Fibroblast of skin of abdomen (primary cell): Measurements from ENCODE around the gene NEK9.
"Not testable (repeated sequence)": the region's sequence is repeated elsewhere in the genome, so short reads cannot be mapped to it uniquely, and the experiment has no call there.

Experiments
- DNase-seq: peaks from one replicate; pipeline ENCODE4 v3.0.0-alpha.2; 2013

Gene NEK9

DNA sequence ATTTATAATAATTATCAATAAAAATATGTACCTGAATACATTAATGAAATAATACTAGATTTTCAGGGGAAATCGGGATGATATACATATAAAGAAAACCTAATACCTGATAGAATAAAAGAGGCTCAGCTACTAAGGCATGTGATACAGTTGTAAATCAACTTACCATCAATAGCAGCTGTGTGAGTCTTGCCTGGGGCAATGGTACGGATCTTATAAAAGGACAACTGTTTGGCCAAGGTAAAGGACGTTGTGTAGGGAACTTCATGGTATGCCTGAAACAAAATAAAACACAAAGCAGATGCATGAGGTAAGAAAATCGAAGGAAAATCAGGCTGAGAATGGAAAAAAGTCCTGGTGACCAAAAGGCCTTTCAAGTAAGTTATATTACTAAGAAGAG lies 25.4 kb downstream of the NEK9 start:
- DNase-seq: no peak

DNA sequence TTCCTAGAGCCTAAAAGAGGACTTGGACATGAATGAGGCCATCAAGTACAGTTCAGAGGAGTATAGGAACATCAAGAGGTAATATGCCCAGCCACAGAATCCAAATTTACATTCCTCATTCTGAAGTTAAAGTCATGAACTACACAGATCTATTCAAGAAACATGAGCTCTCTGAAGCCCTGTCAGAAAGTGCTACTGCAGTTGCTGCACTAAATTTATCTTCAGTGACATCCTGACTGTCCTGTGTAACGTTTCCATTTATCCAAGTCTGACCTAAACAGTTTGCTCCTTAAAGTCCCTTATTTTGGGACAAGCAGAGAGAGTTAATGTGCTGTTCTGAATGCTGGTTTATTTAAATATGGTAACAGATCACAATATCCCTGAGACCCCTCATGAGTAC lies 28.2 kb downstream of the NEK9 start:
- no peak for DNase-seq

GRCh38 chr14:75098212-75098611 lies 28.6 kb downstream of the NEK9 start:
- DNase-seq: no peak

DNA sequence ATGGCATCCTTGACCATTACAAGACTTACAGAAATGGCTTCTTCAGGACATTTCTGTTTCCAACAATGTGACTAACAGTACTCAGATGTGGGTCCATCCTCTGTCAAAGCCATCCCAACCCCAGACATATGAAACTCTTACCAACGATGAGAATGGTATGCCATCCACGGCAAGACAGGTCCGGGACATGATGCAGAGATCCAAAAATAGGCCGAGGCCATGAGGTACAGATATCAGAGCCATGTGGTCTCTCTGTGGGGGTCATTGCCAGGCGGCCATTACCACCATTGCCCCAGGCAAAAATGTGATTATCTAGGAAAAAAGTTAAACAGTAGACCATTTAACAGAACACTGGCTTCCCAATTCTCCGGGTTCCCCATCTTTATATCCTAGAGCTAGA lies 29.9 kb downstream of the NEK9 start:
- DNase-seq: no peak

DNA sequence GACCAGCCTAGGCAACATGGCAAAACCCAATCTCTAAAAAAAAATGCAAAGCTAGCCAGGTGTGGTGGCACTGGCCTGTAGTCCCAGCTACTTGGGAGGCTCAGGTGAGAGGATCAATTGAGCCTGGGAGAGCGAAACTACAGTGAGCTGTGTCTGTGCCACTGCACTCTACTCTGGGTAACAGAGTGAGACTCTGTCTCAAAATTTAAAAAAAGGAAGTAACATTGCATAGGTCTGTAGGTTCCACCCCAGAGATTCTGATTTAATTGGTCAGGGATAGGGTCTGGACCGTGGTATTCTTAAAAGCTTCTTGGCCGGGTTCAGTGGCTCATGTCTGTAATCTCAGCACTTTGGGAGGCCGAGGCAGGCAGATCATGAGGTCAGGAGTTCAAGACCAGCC lies 31.2 kb downstream of the NEK9 start:
- no peak for DNase-seq

- peak; percentile 56 for DNase-seq
These were observed 32.0 kb downstream of the NEK9 start for GRCh38 chr14:75094896-75095295.

DNA sequence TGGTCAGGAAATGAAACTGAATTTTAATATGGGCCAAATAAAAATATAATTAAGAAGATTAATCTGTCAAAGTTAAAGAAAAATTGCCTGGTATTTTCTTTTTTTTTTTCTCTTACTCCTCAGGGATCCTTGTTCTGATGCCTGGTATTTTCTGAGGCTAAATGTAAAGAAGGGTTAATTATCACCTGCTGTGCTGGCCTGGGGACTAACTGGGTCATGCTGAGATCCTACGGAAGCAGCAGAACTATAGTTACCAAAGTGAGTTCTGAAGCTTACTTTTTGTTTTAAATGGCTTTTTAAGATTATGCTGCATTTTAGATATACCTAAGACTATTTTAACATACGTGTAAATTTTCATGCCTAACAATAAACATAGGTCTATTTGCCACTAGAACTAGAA lies 34.1 kb downstream of the NEK9 start:
- DNase-seq: no peak

DNA sequence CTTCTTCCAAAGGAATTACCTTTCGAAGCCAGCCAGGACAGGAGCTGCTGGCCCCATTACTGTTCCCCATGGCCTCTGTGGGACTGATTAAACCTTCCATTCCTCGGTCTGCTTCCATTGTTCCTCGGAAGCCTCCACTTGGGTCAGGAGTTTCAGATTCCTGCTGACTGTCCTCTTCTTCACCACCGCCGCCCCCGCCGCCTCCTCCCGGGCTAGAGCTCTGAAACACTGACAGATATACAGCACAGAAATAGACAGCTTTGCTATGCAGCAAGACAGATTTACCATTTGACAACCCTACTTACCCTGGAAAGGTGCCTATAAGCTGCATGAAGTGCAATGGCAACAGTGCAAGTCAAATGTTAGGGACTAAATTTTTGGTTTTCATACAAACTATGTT lies 35.6 kb downstream of the NEK9 start:
- no peak for DNase-seq

GRCh38 chr14:75090353-75090752 lies 36.5 kb downstream of the NEK9 start:
- DNase-seq: peak; percentile 10

- peak; percentile 55 for DNase-seq
These were observed 38.1 kb downstream of the NEK9 start for GRCh38 chr14:75088566-75089373.

DNA sequence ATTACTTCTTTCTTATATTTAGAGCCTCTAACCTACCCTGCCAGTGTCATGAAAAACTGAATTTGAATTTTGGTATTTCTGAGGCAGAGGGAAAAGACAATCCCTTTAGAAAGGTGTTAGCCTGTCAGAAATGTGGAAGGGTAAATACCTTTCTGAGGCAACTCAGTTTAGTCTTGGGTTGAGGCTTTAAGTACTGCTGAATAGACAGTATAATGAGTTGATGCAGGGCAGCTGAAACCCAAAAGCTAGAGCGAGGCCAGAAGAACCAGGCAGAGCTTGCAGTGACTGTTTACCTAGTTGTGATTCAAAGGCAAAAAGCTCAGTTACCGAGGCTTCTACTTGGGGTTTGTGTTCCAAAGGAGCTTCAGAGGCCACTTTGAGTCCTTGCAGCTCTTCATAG lies 38.7 kb downstream of the NEK9 start:
- DNase-seq: no peak

DNA sequence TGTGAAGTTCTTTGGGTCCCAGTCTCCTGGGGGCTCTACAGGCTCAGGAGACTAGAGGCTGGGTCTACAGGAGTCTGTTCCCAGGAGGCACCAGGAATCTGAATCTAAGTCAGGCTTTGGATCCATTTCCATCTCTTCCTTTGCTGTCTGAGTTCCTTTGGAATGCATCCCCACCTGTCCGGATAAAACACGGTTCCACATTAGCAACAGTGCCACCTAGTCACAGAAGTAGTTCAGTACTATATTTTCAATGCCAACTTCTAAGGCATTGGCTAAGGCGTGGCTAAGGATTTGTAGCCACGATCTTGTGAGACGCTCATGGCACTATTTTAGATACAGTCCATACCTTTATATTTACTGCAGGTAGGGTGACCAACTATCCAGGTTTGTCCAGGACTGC lies 42.3 kb downstream of the NEK9 start:
- DNase-seq: no peak

DNA sequence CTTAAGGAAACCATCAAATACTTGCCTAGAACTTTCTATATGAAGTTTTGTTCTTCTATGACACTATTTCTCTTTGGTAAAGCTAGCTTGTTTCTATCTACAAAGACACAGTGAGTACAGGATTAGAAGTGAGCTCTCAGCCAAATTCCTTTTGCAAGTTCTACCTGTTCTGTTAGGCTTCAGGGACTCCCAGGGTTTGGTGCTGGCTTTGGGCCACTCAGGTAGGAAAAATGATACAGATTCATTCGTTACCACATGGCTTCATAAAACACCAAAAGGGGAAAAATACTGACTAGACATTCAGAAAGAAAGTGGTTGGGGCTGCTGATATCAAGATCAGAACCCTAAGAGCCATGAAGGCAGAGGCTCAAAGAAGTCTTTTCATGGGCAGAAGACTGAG lies 43.6 kb downstream of the NEK9 start:
- DNase-seq: no peak

- no peak for DNase-seq
These were observed 45.1 kb downstream of the NEK9 start for GRCh38 chr14:75081660-75082229.

- DNase-seq: no peak
These were observed 47.3 kb downstream of the NEK9 start for GRCh38 chr14:75079521-75079920.

GRCh38 chr14:75077794-75078193 lies 49.1 kb downstream of the NEK9 start:
- DNase-seq: no peak

DNA sequence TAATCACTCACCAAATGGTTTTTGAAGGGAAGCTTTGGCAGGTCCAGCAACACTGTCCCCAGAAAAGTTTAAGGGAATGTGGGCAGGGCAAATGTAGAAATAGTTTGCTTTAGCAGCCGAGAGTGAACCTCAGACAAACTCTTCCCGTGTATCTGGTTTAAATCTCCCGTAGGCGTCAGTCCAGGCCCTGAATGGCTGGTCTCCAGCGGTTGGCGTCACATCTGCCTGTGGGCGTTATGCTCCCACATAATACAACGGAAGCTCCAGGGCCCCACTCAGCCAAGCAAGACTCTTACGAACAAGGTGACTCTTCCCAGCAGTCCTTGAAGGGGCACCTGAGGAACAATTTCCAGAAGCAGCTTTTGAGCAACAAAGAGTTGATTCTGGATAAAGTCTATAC lies 56.5 kb downstream of the NEK9 start:
- no peak for DNase-seq

- no peak for DNase-seq
These were observed 57.1 kb downstream of the NEK9 start for GRCh38 chr14:75069811-75070145.

- peak; percentile 76 for DNase-seq
These were observed 57.6 kb downstream of the NEK9 start, which contains the start of gene ZC2HC1C for GRCh38 chr14:75069121-75069810. ZC2HC1C (plus strand) TSS chr14:75069641; CDS start chr14:75070574, 933 bp downstream.

DNA sequence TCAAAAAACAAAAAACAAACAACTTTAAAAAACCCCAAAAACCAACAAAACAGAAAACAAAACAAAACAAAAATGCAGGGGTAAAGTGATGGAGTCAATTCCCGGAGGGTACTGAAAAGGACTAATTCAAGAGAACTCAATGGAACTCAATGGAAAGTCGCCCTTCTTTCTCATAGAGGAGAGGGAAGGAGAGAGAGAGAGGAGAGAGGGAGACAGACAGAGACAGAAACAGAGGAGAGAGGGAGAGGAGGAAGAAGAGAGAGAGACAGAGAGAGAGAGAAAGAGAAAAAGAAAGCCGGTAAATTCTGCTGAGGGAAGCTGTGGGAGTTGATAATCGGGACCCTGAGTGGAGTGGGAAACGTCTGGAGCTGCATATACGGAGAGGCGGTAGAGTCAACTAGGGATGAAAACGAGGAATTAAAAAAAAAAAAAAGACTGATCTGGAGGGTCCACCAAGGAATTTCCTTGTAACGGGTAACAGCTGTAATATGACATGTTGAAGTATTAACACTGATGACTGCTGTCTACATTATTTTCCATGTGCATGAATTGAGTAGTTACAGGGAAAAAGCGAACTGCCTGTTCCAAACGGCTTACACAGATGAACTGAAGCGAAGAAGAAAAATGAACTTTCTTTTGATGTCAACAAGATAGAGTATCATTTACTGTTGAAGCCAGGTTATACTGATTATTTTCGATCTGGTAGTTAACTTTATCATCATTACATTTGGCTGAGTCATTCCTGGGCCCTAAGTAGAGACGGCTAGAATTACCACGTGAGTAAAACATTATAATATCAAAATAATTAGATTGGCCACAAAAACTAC lies 58.3 kb downstream of the NEK9 start:
- peak; percentile 41 for DNase-seq

- DNase-seq: not testable (repeated sequence)
These were observed 59.1 kb downstream of the NEK9 start for GRCh38 chr14:75067765-75068164.

DNA sequence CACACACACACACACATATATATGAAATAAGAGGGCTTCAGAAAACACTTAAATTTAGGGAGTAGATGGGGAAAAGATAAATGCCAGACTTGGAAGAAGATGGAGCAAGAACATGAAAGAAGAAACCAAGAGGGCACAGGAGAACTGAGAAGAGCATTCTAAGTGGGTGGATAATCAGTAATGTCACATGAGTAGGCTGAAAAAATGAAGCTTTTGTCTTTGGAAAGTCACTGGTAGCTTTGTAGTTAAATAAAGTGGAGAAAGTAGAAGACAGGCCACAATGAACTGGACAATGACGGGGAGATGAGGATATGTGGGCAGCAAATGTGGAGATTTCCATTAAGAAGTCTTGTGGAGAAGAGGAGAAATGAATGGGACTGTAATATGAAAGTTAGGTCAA lies 59.6 kb downstream of the NEK9 start:
- no peak for DNase-seq

GRCh38 chr14:75066691-75067090 lies 60.2 kb downstream of the NEK9 start:
- no peak for DNase-seq
